GM12874 (cell line): Measurements from ENCODE around the gene OLIG2.

Experiments used
- CTCF ChIP-seq: IDR thresholded peaks from 2 replicates; pipeline ENCODE4 v1.5.1; 2011; ENCODE audit warnings: low read depth, mild to moderate bottlenecking, control low read depth, low read length, moderate library complexity; ENCODE audit not compliant: insufficient read depth

OLIG2 gene

GRCh38 chr21:33035147-33035546 is 9.4 kb downstream of the OLIG2 start:
- no peak for TF ChIP-seq CTCF

- no peak for TF ChIP-seq CTCF
Observed at GRCh38 chr21:33036430-33037162, 10.9 kb downstream of the OLIG2 start.

- no peak for TF ChIP-seq CTCF
Observed at GRCh38 chr21:33037501-33037900, 11.8 kb downstream of the OLIG2 start.

GRCh38 chr21:33039536-33039935 is 13.8 kb downstream of the OLIG2 start:
- no peak for TF ChIP-seq CTCF

GRCh38 chr21:33040215-33040614 is 14.5 kb downstream of the OLIG2 start:
- no peak for TF ChIP-seq CTCF

- TF ChIP-seq CTCF = no peak
Observed at GRCh38 chr21:33041981-33042380, 16.2 kb downstream of the OLIG2 start.

- TF ChIP-seq CTCF = no peak
Observed at GRCh38 chr21:33042812-33043211, 17.1 kb downstream of the OLIG2 start.

GRCh38 chr21:33046455-33046854 is 20.7 kb downstream of the OLIG2 start:
- TF ChIP-seq CTCF = no peak
